Neural cell (in vitro differentiated cells): ENCODE data around the gene PRPSAP1.

Experiments
- EZH2 ChIP-seq: fragments of 200-600, 300-800 bp; shearing (Covaris generic), sonication (generic); IDR thresholded peaks from 2 replicates; pipeline ENCODE4 v1.6.1; 2014; ENCODE audit warnings: antibody characterized with exemption, low read length, borderline replicate concordance, mild to moderate bottlenecking; ENCODE audit not compliant: insufficient read depth, poor library complexity, severe bottlenecking
- POLR2AphosphoS5 ChIP-seq: IDR thresholded peaks from 2 replicates; pipeline ENCODE4 v1.6.1; 2012
- SMC3 ChIP-seq: fragments of 450-650 bp; conservative IDR thresholded peaks from 2 replicates; pipeline ENCODE4 v1.6.1; 2014; ENCODE audit warnings: antibody characterized with exemption, mild to moderate bottlenecking, moderate library complexity; ENCODE audit not compliant: poor library complexity
- TF ChIP-seq, protein P1 (sequence below): fragments of 450-650 bp; IDR thresholded peaks from 2 replicates; pipeline ENCODE4 v1.5.1; 2014; ENCODE audit warnings: antibody characterized with exemption, mild to moderate bottlenecking, moderate library complexity; ENCODE audit not compliant: poor library complexity, severe bottlenecking

DNA sequence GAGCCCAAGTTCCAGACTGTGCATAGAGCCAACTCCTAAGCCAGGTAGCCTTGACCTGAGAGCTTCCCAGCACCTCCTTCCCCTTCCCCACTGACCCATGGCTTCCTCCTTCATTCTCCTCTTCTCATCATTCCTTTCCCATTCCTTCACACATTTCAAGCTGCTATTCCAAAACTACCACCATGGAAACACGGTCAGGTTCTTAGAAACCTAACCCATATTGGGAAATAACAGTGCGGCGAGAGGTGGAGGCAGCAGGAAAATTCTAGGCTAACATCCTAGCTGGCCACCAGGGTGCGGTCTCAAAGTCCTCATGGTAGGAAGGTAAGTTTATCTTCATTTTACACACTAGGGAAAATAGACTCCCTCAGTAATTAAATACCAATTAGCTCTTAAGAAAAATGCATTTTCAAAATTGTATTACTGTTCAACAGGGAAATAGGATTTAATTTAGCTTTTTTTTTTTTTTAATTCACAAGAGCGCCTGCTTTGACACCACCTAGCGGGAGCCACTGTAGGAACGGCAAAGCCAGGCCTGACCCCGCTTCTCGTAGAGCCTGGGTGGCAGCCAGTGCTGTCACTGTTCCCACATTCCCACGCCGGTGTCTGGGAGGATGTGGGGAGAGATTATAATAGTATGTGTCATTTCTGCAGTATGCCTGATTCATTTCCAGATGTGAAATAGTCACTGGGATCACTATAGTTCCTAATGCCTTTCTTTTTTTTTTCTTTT is 16.7 kb upstream of the PRPSAP1 start:
- TF ChIP-seq EZH2 (no peak), POLR2AphosphoS5 (no peak), SMC3 (no peak)
- TF ChIP-seq, protein P1, sequence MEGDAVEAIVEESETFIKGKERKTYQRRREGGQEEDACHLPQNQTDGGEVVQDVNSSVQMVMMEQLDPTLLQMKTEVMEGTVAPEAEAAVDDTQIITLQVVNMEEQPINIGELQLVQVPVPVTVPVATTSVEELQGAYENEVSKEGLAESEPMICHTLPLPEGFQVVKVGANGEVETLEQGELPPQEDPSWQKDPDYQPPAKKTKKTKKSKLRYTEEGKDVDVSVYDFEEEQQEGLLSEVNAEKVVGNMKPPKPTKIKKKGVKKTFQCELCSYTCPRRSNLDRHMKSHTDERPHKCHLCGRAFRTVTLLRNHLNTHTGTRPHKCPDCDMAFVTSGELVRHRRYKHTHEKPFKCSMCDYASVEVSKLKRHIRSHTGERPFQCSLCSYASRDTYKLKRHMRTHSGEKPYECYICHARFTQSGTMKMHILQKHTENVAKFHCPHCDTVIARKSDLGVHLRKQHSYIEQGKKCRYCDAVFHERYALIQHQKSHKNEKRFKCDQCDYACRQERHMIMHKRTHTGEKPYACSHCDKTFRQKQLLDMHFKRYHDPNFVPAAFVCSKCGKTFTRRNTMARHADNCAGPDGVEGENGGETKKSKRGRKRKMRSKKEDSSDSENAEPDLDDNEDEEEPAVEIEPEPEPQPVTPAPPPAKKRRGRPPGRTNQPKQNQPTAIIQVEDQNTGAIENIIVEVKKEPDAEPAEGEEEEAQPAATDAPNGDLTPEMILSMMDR = peak; percentile 42
